Smooth muscle cell (in vitro differentiated cells): ENCODE results near the gene ACOT11. TPM values are rescaled to one million over a fixed set of nuclear protein-coding genes. Genes with fewer than 3 reads are reported as not detected.

Experiments used
- DNase-seq: peaks from one replicate; lab custom pipeline; 2025; ENCODE audit not compliant: unreplicated experiment; lab: John Stamatoyannopoulos, UW
- H2AFZ ChIP-seq: fragments of 200-600 bp; sonication (generic); 2 replicates; pipeline ENCODE4 v1.6.0; 2016; ENCODE audit warnings: antibody characterized with exemption, low read depth, mild to moderate bottlenecking
- H3F3A ChIP-seq: fragments of 200-600 bp; sonication (generic); 2 replicates; pipeline ENCODE4 v1.6.0; 2017; ENCODE audit warnings: antibody characterized with exemption, low read depth
- H3K27ac ChIP-seq: fragments of 200-600 bp; sonication (generic); 2 replicates; pipeline ENCODE4 v1.5.1; 2016; ENCODE audit warnings: low read depth, mild to moderate bottlenecking
- H3K27me3 ChIP-seq: fragments of 200-600 bp; sonication (generic); 2 replicates; pipeline ENCODE4 v1.6.1; 2016; ENCODE audit warnings: low read depth, mild to moderate bottlenecking
- H3K36me3 ChIP-seq: fragments of 200-600 bp; sonication (generic); 2 replicates; pipeline ENCODE4 v1.5.1; 2016; ENCODE audit warnings: low read depth
- H3K4me1 ChIP-seq: fragments of 200-600 bp; sonication (generic); 2 replicates; pipeline ENCODE4 v1.5.1; 2016; ENCODE audit warnings: low read depth
- H3K4me2 ChIP-seq: fragments of 200-600 bp; sonication (generic); 2 replicates; pipeline ENCODE4 v1.6.0; 2016; ENCODE audit warnings: mild to moderate bottlenecking
- H3K4me3 ChIP-seq: fragments of 200-600 bp; sonication (generic); 2 replicates; pipeline ENCODE4 v1.5.1; 2016; ENCODE audit warnings: mild to moderate bottlenecking
- H3K79me2 ChIP-seq: fragments of 200-600 bp; sonication (generic); 2 replicates; pipeline ENCODE4 v1.6.0; 2016; ENCODE audit warnings: low read depth, mild to moderate bottlenecking
- H3K9ac ChIP-seq: fragments of 200-600 bp; sonication (generic); 2 replicates; pipeline ENCODE4 v1.6.0; 2016; ENCODE audit warnings: low read depth
- H3K9me3 ChIP-seq: fragments of 200-600 bp; sonication (generic); replicated peaks from 2 replicates; pipeline ENCODE4 v1.5.1; 2016; ENCODE audit warnings: low read depth
- H4K20me1 ChIP-seq: fragments of 200-600 bp; sonication (generic); 2 replicates; pipeline ENCODE4 v1.6.0; 2016; ENCODE audit warnings: low read depth
- CTCF ChIP-seq: fragments of 200-600 bp; sonication (generic); IDR thresholded peaks from 2 replicates; pipeline ENCODE4 v1.5.1; 2017; ENCODE audit warnings: borderline replicate concordance, mild to moderate bottlenecking, antibody characterized with exemption; ENCODE audit not compliant: insufficient read depth, poor library complexity, severe bottlenecking
- WGBS: methylation state at CpG from one replicate; pipeline ENCODE4 v1.1.7; 2016; ENCODE audit warnings: low lambda C conversion rate; 5-methylcytosine and 5-hydroxymethylcytosine counted together
- polyA plus RNA-seq: library from polyadenylated mRNA; unstranded; fragments of >200 nt; fragmentation: Nextera tagmentation; extraction: Ambion mirVana; gene quantifications from 2 replicates; pipeline ENCODE4 v1.2.1, GENCODE V29; 2016
- total RNA-seq: library from RNA; depleted of rRNA; stranded (reverse); fragments of >200 nt; gene quantifications from 2 replicates; pipeline ENCODE4 v1.2.3, GENCODE V29; 2014

ACOT11 gene
- total and polyA plus RNA-seq, 2 experiments from 2014 or later, result 1.6 to 4.8 TPM

- H3K9me3 ChIP-seq, result no peaks in the 10 kb centered on the region
- no peak overlapping the region for H2AFZ ChIP-seq
- peaks cover under 1% of the 10 kb centered on the region for H3F3A ChIP-seq
- no peak overlapping the region for H3K9ac ChIP-seq
- H3K36me3 ChIP-seq, result no peaks in the 10 kb centered on the region
- H4K20me1 ChIP-seq, result no peaks in the 10 kb centered on the region
- H3K4me3 ChIP-seq, result no peak overlapping the region
- 52% methylated on average over 4 of the region's 4 CpGs for WGBS
- H3K4me1 ChIP-seq, result peaks cover 5% of the 10 kb centered on the region
- H3K79me2 ChIP-seq, result no peaks in the 10 kb centered on the region
- no peak for DNase-seq
- no peaks in the 10 kb centered on the region for H3K27me3 ChIP-seq
- no peak for TF ChIP-seq CTCF
- no peak overlapping the region for H3K4me2 ChIP-seq
- no peak overlapping the region for H3K27ac ChIP-seq
These were observed 10.4 kb upstream of the ACOT11 start for GRCh38 chr1:54537611-54538010.

- no peak for DNase-seq
- Histone ChIP-seq H3K36me3 (no peaks in the 10 kb centered on the region), H3K27me3 (no peaks in the 10 kb centered on the region), H3K4me1 (peaks cover 10% of the 10 kb centered on the region), H3K9me3 (no peaks in the 10 kb centered on the region), H4K20me1 (no peaks in the 10 kb centered on the region), H3K4me3 (no peak overlapping the region), H3K9ac (no peak overlapping the region), H2AFZ (no peak overlapping the region), H3F3A (peaks cover 9% of the 10 kb centered on the region), H3K4me2 (no peak overlapping the region), H3K27ac (no peak overlapping the region), H3K79me2 (no peaks in the 10 kb centered on the region)
- TF ChIP-seq CTCF, result no peak
- WGBS, result 95% methylated on average over 8 of the region's 8 CpGs
These were observed 9.5 kb upstream of the ACOT11 start for GRCh38 chr1:54538538-54538937.

GRCh38 chr1:54540582-54541295 lies 7.3 kb upstream of the ACOT11 start:
- no peak overlapping the region for H3K4me3 ChIP-seq
- H3K27ac ChIP-seq, result no peak overlapping the region
- H2AFZ ChIP-seq, result no peak overlapping the region
- no peaks in the 10 kb centered on the region for H4K20me1 ChIP-seq
- WGBS, result 86% methylated on average over 10 of the region's 10 CpGs
- no peaks in the 10 kb centered on the region for H3K36me3 ChIP-seq
- no peaks in the 10 kb centered on the region for H3K79me2 ChIP-seq
- no peak overlapping the region for H3K9ac ChIP-seq
- H3K4me1 ChIP-seq, result peaks cover 10% of the 10 kb centered on the region
- TF ChIP-seq CTCF, result no peak
- no peak overlapping the region for H3K4me2 ChIP-seq
- no peaks in the 10 kb centered on the region for H3K9me3 ChIP-seq
- no peaks in the 10 kb centered on the region for H3K27me3 ChIP-seq
- peaks cover 13% of the 10 kb centered on the region for H3F3A ChIP-seq
- no peak for DNase-seq
